ENCODE results near the gene ATIC.

ATIC gene

DNA sequence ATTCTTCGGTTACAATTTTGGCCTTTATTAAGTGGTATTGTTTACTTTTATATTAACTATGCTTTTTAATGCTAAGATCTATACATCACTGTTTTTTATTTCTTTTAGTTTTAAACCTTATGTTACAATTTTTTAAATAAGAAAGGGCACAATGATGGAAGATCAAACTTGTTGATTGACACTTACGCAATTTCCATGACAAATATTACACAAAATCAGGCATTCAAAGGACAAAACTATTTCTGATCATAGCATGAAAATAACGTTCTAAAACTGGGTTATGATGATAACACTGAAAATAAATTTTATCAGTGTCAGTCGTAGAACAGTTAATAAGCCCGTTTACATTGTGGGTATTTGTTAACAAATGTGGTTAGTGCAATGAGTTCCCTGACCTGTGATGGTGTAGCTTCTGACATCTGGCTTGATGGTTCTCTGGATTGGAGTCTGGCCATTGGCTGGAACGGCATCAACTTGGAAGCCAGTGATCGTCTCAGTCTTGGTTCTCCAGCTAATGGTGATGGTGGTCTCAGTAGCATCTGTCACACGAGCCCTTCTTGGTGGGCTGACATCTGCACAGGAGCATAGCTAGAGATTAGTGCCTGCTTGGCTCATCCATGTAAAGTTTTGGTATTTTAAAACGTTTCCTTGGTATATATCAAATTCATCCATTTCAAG lies 64.4 kb downstream of the ATIC start:
- no peak for DNase-seq (ENCODE audit: low read depth)

DNA sequence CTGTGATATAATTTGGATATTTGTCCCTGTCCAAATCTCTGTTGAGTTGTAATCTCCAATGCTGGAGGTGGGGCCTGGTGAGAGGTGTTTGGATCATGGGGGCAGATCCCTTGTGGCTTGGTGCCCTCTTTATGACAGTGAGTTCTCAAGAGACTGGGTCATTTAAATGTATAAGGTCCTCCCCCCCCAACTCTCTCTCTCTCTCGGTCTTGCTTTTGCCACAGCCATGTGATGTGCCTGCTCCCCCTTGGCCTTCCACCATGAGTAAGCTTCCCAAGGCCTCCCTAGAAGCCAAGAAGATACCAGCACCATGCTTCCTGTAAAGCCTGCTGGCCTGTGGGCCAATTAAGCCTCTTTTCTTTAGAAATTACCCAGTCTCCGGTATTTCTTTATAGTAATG lies 65.4 kb downstream of the ATIC start:
- no peak for DNase-seq (ENCODE audit: low read depth)

DNA sequence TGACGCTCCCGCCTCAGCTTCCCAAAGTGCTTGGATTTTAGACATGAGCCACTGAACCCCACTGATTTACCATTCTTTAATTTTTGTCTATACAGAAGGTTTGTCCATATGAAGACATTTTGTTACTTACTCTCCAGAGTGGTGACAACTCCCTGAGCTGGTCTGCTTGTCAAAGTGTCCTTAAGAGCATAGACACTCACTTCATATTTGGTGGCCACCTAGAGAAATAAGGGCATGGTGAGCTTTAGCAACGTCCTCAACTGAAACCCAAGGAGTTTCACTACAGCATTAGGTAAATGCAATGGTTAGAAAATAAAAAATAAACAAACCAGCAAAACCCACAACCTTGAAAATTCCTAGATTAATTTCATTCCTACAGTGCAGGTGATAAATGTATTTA lies 66.2 kb downstream of the ATIC start:
- no peak for DNase-seq (ENCODE audit: low read depth)

DNA sequence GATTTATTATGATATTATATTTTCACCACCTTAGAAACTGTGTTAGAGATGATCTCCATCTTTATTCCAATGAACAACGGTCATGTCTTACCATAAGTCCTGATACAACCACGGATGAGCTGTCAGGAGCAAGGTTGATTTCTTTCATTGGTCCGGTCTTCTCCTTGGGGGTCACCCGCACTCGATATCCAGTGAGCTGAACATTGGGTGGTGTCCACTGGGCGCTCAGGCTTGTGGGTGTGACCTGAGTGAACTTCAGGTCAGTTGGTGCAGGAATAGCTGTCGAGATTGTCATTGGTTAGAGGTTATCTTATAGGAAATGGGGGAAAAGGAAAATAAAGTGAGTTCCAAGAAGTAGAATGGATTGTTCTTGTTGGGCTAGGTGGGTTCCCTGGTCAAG lies 67.2 kb downstream of the ATIC start:
- DNase-seq (ENCODE audit: low read depth): no peak

DNA sequence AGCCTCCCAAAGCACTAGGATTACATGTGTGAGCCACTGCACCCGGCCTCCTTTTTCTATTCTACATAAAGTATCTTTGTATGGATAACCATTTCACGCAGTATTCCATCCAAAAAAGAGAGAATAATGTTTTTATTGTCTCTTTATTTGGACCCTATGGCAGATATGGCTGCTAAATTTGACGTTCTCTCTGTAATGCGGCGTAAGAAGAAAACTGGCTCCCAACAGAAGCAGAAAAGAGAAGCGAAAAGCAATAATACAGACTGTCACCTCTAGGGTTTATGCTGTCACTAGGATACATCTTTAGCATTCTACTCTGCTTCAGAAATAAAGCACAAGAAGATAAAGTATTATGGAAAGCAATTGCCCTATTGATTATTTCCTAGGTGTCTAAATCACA lies 68.1 kb downstream of the ATIC start:
- no peak for DNase-seq (ENCODE audit: low read depth)

DNA sequence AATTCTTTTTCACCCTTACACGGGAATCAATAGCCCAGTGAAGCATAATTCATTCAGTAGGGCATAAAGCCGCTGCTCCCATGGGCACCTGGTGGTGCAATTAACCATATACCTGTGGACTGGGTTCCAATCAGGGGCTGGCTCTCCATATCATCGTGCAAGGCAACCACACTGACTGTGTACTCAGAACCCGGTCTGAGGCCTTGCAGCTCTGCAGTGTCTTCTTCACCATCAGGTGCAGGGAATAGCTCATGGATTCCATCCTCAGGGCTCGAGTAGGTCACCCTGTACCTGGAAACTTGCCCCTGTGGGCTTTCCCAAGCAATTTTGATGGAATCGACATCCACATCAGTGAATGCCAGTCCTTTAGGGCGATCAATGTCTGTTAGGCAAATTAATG lies 68.8 kb downstream of the ATIC start:
- no peak for DNase-seq (ENCODE audit: low read depth)

DNA sequence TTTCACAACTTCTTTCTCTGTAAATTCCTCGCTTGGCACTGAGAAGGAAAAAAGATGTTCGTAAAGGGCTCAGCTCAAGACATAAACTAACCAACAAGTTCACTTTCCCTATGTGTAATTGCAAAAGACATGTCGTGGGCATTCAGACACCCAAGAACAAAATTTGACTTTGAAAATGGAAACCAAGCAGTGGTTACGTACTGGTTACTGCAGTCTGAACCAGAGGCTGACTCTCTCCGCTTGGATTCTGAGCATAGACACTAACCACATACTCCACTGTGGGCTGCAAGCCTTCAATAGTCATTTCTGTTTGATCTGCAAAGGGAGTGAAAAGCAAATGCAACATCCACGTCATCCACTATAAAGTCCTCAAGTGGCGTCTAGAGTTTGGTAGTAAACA lies 70.2 kb downstream of the ATIC start:
- DNase-seq (ENCODE audit: low read depth): no peak

DNA sequence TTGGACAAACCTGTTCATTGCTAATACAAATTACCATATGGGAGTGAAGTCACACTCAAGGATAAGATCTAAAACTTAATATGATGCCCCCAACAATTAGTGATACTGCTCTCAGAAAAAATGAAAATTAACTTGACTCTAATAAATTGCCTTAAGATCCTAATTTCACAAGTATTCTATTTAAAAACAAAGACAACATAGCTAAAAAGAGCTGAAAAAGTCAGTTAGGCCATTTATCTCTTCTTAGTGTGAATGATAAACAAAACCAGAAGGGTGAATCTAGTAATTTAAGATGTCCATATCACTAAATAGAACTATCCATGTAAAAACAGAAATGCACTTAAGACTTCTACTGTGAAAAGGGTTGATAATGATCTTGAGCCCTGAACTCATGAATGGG lies 70.6 kb downstream of the ATIC start:
- DNase-seq (ENCODE audit: low read depth): no peak

DNA sequence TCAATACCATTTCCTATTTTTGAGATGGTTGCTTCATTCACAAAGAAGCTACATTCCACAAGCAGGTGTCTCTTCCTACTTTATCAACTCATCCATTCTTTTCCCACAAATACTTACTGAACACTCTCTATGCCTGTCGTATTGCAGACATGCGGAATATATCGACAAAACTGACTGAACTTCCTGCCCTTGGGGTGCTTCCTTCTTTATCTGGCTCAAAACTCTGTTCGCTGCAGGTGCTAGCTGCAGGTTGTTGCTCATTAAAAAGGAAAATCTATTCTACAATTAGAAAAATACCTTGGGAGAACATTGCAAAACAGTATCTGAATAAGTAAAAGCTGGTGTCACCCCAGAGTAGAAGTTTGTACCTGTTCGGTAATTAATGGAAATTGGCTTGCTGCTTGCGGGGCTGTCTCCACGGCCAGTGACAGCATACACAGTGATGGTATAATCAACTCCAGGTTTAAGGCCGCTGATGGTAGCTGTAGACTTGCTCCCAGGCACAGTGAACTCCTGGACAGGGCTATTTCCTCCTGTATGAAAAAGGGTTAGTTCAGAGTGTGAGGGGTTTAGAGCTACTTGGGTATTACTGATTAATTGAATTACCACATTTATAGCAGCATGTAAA lies 71.9 kb downstream of the ATIC start:
- DNase-seq (ENCODE audit: low read depth): no peak

DNA sequence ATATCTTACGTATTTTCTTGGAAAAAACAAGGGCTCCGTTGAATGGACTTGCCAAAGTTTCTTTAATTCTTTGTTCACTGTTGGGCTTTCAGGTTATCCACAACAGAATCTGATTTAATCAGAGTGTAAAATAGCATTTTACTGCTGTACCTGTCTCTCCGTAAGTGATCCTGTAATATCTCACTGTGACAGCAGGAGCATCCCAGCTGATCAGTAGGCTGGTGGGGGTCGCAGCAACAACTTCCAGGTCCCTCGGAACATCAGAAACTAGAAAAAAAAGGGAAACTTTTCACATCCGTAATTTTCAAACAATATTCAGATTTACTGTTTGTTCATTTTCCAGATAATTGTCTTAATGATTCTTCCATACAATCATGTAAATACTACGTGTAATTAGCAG lies 72.9 kb downstream of the ATIC start:
- DNase-seq (ENCODE audit: low read depth): no peak

DNA sequence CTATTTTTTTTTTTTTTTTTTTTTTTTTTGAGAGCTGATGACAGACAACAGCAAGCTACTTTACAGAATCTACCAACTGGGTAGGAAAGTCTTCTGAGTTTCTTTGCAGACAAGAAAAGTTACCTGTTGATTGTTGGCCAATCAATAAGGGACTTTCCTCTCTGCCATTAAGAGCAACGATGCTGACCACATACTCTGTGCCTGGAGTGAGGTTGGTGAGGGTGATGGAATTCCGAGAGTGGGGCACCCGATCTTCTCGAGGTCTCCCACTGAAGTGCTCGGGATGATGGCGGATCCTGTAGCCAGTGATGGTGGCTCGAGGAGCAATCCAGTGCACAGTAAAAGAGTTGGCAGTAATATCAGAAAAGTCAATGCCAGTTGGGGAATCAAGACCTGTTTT lies 74.7 kb downstream of the ATIC start:
- DNase-seq (ENCODE audit: low read depth): no peak

DNA sequence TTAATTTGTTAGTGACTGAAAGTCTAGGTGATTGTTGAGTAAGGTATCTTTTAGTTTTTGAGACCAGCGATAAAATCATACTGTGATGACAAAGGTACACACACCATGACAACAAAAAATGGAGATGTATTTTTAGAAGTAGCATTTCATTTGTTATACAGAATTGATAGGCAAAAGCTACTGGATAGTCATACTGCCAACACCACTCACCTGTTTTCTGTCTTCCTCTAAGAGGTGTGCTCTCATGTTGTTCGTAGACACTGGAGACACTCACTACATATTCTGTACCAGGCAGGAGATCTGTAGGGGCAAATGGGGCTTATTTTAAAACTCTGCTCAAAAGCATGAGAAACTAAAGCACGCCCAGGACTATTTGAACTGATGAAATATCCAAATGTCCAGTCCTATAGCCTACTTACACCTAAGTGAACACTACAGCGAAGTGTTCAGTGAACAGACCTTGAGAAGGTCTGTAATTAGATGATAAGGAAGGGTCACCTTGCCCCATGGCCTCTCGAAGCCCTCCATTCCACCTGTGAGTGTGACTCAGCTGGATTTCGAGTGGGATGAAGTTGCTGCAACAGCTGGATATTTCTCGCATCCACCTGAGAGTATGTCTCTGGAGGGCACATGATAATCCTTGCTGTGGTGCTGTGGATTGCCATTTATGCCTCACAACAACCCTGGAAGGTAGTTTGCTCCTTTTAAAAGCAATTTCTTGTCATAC lies 76.3 kb downstream of the ATIC start:
- DNase-seq (ENCODE audit: low read depth): no peak

DNA sequence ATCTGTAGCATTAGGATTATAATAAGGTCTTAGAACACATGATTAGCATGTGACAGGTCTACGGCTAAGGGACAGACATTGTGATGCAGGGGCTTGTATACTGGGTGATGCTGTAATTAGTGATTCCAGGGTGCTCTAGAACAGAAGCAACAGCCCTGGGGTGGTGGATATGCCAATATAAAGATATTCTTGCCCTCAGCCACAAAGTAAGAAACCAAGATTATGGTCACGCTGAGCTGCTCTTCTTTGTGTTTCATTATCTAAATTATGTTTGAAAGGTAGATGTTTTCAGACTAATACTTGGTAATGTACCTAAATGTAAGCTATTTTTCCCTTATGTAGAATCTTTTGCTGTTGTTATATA lies 78.7 kb downstream of the ATIC start:
- DNase-seq (ENCODE audit: low read depth): no peak

DNA sequence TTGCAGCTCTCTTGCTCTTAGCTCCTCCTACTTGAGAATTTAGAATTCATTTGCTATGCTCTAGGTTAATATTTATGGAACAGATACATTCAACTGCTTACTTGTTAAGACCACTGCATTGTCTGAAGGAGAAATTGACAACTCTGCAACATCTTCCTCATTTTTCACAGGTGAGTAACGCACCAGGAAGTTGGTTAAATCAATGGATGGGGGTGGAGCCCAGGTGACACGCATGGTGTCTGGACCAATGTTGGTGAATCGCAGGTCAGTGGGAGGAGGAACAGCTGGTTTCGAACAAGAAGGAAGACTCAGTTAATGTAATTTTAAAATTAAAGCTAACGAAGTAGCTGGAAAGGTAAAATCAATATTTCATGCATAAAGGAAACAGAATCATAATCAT lies 79.7 kb downstream of the ATIC start:
- no peak for DNase-seq (ENCODE audit: low read depth)

DNA sequence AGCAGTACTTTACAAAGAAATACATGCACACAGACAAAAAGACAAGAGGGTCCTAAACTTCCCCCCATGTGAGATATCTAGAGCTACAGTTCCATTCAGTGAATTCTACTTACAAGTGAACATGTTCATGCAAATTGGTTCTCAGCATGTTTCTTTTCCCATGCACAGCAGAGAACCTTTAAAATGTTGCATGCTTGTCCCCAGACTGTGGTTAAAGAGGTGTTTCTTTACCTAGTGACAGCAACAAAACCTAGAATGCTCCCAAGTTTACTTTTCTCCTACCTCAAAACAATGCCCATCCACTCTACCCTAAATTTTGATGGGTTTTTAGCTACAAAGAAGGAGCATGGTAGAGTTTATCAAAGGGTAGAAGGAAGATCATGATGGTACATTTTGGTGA lies 80.3 kb downstream of the ATIC start:
- DNase-seq (ENCODE audit: low read depth): no peak

DNA sequence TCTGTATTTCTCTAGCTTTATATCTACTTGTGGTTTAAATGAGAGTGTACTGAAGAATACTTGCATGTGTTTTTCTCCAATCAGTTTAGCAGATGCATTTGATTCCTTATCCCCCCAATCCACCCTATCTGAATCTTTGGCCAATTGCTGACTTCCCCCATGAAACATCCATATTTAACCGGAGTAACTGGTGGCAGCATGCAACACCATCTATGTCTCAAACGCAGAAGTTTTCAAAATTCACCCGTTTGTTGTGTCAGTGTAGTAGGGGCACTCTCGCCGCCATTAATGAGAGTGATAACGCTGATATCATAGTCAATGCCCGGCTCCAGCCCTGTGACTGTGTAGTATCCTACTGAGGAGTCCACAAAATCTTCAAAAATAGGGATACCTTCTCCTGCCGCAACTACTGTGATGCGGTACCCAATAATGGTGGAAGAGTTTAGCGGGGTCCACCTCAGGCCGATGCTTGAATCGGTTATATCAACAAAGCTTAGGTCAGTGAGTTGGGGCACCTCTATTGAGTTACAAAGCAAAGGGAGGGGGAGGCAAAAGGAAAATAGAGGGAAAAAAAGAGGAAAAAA lies 80.9 kb downstream of the ATIC start:
- no peak for DNase-seq (ENCODE audit: low read depth)

DNA sequence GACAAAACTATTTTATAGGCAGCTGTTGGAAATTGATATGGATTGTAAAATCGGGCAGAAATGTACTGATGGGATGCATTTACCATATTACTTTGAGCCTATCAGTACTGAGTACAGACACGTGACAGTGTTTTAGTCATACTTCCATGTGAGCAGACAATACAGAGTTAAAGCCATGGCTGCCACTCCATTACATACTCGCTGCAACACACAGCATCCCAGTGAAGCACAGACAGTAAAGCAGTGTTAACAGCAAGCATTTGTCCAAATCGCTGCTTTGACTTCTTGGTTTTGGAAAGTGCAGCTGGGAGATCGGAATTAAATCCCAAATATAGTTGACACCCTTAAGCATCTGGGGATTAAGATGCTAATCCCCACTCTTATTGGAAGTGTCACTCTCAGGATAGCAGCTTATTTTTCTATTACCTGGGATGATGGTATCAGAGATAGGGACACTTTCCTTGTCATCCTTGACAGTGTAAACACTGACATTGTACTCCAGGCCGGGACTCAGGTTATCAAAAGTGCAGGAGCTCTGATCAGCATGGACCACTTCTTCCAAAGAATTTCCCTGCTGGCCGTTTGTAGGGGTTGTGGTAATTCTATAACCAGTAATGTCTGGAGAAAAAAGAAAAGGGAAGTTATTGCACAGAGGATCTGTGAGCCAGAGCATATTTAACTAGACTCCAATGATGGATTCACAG lies 82.4 kb downstream of the ATIC start:
- no peak for DNase-seq (ENCODE audit: low read depth)

DNA sequence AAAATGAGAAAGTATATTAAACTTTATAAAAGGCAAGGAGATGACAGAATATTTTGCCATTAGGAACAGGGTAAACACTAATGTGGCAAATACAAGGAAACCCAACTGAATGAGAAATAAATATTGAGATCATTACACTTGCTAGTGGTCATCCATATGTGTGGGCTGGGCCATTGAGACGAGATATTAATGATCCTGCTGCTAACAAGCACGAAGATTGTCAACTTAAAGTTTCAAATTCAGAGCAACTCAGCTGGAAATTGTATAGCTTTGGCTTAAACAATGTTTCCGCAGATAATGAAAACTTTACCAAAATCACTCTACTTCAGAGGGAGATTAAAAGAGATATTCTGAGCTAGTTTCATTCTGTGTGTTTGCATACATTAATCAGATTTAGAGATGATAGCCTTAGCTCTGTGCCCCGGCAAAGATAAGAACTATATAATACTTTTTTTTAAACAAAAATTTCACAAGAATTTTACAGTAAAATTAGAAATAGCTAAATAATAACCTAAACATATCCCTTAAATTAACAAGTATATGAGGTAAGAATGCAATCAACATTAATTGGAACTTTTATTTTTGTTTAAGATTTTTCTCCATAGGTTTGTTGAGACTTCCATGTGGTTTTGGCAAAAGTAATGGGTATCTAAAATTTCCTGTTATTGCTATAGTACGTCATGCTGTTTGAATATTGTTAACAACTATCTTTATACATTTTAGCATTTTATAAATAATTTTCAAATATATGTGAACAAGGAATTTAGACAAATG lies 84.0 kb downstream of the ATIC start:
- DNase-seq (ENCODE audit: low read depth): no peak

DNA sequence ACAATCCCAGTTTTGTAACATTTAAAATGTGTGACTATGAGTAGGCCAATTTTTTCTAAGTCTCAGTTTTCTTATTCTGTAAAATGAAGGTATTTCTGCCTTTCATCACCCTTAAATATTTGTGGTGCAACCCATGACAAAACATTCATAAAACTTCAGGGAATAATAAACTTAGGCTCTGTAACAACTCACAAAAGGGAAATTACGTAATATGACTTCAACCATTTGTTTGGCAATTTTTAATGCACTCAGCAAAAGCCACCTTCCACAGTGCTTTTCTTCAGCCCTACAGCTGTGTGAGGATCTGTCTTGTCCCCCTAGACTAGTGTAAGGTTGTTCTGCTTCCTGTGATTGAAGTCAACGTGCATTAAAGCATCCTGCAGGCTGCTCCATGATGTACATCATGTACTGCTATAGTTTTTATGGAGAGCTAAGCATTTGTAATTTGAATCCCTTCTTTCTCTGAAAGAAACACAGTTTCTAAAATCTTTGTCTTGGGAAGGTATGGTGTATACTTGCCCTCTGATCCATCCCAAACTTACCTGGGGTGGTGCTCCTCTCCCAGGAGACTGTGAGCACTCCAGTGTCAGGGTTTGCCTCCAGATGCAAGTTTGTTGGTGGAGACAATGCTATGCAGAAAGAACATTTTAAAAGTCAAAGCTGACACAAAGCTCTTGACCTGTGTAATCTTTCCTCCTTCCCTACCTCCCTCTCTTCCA lies 84.9 kb downstream of the ATIC start:
- DNase-seq (ENCODE audit: low read depth): peak; percentile 72

DNA sequence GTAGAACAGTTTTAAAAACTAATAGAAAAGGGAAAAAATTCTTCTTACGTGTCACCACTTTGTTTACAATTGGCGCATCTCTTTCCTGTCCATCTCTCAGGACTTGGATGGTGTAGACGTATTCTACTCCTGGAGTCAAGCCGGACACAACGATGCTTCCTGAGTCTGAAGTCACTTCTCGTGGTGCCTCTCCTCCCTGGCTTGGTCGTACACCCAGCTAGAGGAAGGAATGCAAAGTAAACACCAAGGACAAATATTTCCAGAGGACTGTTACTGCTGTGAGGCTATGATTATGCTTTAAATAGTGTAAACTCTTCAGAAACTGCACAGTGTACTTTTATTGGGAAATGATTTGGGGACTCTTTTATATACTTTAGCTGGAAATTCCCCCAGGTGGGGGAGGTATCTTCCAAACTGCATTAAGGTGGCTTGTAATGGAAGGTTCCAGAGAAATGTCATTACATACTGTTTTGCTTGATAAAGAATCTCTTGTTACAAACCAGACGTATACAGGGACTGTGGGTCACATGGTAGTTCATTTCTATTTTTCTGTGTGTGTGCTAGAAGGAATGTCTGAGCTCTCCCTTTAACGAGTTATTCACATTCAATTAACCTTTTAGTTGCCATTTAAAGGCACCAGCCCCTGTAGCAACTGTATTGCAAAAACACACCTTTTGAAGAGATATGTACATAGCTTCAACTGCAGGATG lies 85.9 kb downstream of the ATIC start:
- no peak for DNase-seq (ENCODE audit: low read depth)

Data from GM04503 (cell line).